ENCODE measurements around the gene IFNE.

DNA sequence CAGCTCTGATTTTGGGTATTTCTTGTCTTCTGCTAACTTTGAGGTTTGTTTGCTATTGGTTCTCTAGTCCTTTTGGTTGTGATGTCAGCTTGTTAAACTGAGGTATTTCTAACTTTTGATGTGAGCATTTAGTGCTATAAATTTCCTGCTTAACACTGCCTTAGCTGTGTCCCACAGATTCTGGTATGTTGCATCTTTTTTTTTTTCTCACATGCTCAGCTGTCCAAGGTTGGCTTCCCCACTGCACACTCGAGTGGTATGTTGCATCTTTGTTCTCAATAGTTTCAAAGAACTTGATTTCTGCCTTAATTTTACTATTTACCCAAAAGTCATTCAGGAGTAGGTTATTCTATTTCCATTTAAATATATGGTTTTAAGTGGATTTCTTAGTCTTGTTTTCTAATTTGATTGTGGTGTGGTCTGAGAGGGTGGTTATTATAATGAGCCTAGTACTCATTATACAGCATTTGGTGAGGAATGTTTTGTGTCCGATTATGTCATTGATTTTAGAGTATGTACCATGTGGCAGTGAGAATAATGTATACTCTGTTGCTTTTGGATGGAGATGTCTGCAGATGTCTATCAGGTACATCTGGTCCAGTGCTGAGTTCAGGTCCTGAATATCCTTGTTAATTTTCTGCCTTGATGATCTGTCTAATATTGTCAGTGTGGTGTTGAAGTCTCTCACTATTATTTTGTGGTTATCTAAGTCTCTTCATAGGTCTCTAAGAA is 42.2 kb upstream of the IFNE start:
- TF ChIP-seq POLR2A (IDR thresholded peaks at IDR 0.05): no peak
- TF ChIP-seq, protein P1, sequence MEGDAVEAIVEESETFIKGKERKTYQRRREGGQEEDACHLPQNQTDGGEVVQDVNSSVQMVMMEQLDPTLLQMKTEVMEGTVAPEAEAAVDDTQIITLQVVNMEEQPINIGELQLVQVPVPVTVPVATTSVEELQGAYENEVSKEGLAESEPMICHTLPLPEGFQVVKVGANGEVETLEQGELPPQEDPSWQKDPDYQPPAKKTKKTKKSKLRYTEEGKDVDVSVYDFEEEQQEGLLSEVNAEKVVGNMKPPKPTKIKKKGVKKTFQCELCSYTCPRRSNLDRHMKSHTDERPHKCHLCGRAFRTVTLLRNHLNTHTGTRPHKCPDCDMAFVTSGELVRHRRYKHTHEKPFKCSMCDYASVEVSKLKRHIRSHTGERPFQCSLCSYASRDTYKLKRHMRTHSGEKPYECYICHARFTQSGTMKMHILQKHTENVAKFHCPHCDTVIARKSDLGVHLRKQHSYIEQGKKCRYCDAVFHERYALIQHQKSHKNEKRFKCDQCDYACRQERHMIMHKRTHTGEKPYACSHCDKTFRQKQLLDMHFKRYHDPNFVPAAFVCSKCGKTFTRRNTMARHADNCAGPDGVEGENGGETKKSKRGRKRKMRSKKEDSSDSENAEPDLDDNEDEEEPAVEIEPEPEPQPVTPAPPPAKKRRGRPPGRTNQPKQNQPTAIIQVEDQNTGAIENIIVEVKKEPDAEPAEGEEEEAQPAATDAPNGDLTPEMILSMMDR (IDR thresholded peaks at IDR 0.05): no peak
- no peak for TF ChIP-seq POLR2AphosphoS5 (IDR thresholded peaks at IDR 0.05)

Measured in stomach (tissue), 4 donors.